Inferior parietal cortex (tissue), 1 donor: ENCODE results near the gene TMEM88.
A peak's percentile ranks its signal among the peaks of the same experiment; 100 is the strongest.
"Not testable (repeated sequence)": the region's sequence is repeated elsewhere in the genome, so short reads cannot be mapped to it uniquely, and the experiment has no call there.

Source experiments
- DNase-seq: peaks from one replicate; pipeline ENCODE4 v3.0.0-alpha.2; 2016; ENCODE audit errors: extremely low spot score

The TMEM88 gene

DNA sequence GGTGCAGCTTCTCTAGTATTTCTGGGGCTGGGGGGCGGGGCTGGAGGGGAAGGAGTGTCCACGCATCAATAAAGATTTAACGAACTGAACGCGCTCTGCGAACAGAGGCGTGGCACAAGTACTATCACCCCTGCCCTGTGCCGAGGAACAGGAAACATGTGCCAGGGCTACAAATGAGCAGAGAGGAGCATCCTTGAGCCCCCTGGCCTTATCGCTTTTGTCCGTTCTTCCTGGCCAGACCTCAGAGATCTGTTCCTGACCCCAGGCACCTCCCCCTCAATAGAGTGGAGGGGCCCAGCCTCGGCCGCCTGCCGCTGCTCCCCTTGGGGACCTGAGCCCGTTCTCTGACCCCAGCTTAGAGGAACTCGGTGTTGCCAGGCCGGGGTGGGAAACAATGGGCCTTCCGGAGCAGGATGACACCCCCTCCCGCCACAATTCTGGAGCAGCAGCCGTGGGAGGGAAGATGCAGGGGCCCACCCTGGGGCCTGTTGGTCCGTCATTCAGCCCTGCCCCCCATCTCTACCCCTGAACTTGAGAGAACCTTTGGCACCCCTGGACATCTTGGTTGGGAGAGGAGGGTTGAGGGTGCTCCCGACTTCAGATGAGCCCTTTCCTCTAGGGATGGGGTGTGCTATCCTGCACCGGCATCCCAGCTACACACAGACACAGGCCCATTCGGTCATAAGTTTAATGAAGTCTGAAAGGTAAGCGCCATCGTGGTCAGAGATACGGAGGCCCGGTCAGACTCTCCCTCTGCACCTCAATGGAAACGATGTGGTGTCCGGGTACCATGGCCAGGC, 1.3 kb downstream of the TMEM88 start:
- no peak for DNase-seq

DNA sequence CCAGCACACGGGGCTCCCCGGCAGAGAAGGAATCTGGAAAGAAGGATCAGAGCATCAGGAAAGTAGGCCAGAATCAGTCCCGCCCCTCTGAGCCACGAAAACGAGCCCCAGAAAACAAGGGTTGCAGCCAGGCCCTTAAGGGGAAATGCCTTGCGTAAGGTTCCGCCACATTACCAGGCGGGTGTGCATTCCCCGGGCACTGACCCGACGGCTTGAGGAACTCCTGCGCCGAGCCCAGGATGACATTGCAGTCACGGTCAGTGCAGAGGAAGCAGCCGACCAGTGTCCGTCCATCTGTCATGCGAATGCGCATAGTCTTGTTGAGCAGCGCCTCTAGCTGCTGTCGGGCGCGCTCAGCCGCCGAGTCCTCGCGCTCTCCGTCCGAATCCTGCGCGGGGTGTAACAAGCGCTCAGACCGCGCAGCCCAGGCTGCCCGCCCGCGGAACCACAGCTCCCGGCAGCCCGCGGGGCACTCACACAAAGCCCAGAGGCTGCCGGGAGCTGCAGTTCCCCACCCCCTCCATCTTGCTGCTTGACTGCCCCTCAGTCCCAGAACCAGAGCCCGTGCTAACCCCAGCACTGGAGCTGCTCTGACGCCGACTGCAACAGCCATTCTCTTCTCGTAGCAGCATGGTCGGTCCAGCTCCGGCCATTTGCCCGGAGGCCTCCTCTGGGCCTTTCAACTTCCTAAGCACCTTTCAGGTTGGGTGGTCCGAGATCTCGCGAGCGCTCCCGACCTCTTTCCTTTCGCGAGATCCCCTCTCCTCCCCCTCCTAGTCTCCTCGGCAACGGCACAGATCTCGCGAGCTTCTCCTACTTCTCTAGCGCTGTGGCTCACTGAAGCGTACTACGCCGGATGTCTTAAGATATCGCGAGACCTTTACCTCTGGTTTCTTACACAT, 2.2 kb downstream of the TMEM88 start, which contains the start of gene NAA38:
NAA38 (minus strand) TSS at position 749 of the 902 bp plus-strand sequence; CDS start at position 653, 96 bp downstream.
- peak; percentile 98 for DNase-seq

DNA sequence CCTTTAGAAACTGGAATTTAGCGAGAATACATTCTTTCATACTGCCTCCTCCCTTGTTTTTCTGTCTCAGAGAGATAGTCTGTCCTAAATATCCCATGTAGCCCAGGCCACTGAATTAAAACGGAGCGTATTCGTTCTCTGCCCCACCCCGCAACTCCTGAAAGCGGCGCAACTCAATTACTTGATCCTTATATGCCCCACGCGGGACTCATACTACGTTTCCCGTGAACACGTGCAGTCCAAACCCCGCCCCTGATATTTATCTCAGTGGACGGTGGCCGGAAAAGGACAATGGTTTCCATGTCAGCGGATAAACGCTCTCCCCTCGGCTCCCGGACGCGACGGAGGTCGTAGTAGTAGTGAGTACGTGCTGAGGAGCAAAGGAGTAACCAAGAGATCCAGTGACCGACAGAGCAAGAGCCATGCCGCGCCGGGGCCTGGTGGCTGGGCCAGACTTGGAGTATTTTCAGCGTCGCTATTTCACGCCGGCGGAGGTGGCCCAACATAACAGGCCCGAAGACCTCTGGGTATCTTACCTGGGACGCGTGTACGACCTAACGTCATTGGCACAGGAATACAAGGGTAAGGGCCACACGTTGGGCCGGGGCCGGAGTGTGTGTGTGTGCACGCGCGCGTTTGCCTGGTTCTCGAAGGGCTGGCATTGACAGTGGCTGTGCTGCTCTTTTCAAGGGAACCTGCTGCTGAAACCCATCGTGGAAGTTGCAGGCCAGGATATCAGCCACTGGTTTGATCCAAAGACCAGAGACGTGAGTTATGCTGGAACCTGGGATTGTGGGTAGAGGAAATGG, 3.1 kb downstream of the TMEM88 start, which contains the start of gene CYB5D1:
CYB5D1 (plus strand) TSS at position 291 of the 809 bp plus-strand sequence; CDS start at position 423, 132 bp downstream.
- DNase-seq: peak; percentile 97

DNA sequence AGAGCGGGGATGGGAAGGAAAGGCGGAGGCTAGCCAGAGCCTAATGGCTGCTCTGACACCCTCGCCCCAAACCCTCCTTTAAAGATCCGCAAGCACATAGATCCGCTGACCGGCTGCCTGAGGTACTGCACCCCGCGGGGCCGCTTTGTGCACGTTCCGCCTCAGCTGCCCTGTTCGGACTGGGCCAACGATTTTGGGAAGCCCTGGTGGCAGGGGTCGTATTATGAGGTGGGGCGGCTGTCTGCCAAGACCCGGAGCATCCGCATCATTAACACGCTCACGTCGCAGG, 3.6 kb downstream of the TMEM88 start:
- no peak for DNase-seq

DNA sequence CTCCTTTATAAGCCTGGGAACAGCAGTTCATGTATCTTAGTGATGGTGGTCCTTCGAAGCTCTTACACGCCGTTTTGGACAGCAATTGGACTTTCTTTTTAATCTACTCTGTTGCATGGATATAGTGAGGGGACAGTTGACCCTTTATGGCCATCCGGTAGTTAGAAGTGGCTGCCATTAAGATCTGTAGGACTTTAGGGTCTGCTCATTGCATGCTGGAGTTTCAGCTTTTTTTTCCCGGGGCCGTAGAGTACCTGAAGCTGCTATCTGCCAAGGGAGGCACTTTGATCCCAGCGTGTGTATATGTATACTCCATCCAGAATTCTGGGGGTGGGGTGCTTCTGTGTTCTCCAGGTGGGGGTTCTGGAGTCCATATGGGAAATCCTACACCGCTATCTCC, 4.2 kb downstream of the TMEM88 start:
- DNase-seq: no peak

DNA sequence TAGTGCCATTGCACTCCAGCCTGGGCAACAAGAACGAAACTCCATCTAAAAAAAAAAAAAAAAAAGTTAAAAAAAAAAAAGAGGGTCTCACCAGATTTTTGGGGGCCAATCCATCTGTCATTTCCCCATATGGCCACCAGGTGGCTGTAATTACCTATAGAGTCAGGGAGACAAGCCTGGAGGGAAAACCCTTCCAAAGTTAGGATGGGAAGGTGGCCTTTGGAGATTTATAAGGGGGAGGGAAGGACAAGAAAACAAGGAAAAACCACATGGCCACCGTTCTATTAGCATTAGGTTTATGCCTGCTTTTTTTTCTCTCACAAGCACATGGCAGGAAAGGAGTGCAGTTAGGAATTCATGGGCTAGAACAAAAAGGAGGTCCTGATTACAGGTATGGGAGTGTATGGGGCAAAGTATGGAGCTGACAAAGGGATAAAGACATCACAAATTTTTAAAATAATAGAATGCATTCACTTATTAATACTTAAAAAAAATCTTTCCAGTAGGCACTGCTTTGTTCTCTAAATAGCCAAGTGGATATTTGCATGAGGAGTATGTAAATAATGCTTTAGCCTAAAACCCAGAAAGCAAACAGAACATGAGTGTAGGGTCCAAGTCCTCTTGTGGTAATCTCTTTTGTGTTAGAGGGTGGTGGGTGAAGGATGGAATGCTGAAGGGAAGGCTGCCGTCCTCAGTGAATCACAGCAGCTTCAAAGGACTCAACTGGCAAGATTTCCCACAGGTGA, 8.0 kb downstream of the TMEM88 start:
- DNase-seq: peak; percentile 85

DNA sequence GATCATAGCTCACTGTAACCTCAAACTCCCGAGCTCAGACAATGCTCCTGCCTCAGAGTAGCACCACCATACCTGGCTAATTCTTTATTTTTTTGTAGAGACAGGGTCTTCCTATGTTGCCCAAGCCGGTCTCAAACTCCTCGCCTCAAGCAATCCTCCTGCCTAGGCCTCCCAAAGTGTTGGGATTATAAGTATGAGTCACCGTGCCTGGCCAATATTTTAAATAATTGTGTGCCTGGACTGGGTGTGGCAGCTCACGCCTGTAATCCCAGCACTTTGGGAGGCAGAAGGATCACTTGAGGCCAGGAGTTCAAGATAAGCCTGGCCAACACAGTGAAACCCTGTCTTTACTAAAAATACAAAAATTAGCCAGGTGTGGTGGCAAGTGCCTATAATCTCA, 9.5 kb downstream of the TMEM88 start:
- DNase-seq: not testable (repeated sequence)

DNA sequence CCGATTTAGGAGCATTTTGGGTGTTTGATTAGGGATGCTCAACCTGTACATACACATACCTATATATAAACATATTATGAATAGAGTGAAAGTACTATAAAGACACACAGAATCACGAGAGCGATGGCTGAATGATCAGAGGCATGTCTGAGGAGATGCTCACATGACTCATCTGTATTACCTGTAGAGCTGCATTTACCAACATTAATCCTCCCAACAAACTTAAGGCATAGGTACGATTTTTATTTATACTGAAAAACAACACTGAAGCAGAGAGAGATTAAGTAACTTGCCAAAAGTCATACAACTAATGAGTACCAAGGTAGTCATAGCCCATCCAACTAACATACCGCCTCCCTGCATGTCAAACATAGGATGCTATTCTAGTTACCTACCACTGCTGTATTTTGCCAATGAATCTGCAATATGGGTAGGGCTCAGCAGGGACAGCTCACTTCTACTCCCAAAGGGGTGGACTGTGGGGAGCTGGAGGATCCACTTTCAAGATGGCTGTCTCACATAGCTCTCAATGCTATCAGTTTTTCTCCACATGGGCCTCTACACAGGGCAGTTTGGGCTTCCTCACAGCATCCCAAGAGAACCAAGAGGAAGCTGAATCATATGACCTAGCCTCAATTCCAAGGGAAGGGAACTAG, 10.3 kb downstream of the TMEM88 start:
- DNase-seq: no peak

DNA sequence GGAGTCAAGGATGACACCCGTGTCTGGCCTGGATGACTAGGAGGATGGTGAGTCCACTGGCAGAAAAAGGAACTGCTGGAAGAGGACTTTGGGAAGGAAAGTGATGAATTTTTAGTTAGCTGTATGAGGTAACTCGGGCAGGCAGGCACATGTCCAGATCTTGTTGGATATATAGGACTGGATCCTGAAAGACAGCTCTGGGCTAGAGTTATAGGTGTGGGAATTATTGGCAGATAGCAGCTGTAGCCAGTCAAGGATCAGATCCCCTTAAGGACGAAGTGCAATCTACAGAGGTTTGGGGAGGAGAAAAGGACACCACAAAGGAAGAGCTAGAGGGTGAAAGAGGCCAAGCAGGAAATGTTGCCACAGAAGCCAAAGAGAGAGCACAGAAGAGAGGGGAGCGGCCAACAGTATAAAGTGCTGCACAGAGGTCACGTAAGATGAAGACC, 13.0 kb downstream of the TMEM88 start:
- DNase-seq: no peak

DNA sequence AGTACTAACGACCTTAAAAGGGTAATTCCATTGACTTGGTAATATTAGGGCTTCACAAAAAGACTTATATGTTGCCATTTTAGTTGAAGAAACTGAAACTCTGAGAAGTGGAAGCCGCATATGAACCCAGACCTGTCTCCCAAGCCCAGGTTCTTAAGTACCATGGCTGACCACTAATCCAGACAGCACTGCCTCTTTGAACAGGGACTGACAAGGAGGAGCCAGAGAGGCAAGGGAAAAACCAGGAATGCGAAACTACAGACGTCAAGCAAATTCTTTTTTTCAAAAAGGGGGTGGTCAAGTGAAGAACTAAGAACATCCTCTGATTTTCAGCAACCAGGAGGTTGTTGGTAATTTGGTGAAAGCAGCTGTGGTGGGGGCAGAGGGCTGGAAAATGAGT, 18.2 kb downstream of the TMEM88 start:
- no peak for DNase-seq

DNA sequence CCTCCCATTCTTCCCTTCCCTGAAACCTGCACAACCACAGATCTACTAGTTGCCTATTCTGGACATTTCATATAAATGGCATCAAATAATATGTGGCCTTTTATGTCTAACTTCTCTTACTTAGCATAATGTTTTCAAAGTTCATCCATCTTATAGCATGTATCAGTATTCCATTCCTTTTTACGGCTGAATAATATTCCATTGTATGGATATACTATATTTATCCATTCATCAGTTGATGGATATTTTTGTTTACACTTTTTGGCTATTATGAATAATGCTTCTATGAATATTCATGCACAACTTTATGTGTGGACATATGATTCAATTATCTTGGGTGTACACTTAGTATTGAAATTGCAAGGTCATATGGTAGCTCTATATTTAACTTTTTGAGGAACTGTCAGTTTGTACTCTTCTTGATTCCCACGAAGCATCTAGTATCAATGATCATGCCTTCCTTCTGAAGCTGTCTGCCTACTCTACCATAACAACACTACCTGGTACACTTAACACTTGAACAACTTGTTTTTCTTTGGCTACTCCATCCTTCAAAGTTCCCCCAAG, 21.0 kb downstream of the TMEM88 start:
- no peak for DNase-seq

DNA sequence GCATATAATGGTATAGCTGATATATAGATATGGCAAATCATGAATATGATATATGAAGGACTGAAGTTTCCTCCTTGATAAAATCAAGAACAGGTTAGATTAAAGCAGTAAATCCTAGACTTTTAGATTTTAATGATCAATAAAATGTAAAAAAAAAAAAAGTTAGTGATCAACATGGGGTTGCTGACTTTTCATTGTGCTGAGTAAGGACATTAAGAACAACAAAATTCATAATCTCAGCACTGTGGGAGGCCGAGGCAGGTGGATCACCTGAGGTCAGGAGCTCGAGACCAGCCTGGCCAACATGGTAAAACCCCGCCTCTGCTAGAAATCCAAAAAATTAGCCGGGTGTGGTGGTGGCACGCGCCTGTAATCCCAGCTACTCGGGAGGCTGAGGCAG, 23.4 kb downstream of the TMEM88 start:
- DNase-seq: no peak

DNA sequence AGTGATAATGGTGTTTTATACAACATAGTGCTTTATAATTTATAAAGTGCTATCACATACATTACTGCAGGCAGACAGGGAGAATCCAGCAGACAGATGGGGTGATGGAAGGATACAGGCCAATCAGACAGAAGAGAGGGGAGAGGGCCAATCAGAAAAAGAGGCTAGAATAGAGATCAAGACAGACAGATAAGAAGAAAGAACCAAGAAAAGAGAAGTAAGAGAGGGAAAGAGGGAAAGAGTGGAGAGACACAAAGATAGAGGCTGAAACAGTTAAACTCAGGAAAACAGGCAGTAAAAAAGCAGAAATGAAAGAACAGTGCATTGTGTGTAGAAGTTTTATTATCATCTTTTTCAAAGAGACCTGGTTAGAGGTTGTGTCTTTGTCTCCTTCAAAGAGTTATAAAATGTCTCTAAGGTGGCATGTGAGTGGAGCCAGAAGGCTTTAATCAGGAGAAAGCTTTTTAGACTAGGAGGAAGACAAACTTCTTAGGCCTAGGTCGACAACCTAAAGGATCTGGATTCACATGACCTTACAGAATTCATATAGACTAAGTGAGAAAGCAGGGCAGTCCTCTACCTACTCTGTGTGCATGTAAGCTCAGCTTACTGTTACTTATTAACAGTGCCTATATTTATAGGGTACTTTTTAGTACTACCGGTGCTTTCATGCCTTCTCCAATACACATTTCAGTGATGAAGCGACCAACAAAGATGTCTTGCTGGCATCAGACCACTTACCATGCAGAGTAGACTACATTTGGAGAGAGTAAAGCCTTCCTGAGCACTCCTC, 25.4 kb downstream of the TMEM88 start:
- no peak for DNase-seq

DNA sequence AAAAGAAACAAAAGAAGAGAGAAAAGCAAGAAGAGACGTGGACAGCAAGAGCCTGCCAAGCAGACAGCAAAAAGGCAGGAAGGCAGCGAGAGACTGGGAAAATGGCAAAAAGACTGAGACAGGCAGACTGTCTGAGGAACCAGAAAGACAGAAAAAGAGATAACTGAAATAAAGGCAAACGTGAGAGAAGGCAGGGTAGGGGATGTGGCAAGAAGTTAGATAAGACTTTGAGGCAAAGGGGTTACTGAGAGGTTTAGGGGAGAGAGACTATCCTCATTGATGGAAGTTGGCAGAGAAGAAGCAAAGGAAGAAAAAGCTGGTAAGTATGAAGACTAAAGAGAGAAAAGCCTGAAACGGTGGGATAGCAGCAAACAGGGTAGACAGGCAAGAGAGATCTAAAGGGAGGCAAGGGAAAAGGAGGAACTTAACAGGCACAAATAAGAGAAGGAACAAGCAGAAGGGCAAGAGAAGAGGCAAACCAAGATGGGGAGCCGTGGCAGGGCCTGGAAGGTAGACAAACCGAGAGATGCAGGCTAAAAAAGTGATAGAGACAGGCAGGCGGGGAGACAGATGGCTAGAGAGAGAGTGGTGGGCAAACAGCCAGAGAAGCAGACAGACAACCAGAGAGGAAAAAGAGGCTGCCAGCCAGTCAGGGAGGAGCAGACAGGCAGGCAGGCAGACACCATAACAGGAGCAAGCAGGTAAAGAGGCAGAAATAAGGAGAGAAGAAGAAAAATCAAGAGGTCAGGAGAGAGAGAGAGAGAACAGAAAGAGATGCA, 26.6 kb downstream of the TMEM88 start:
- DNase-seq: peak; percentile 15

DNA sequence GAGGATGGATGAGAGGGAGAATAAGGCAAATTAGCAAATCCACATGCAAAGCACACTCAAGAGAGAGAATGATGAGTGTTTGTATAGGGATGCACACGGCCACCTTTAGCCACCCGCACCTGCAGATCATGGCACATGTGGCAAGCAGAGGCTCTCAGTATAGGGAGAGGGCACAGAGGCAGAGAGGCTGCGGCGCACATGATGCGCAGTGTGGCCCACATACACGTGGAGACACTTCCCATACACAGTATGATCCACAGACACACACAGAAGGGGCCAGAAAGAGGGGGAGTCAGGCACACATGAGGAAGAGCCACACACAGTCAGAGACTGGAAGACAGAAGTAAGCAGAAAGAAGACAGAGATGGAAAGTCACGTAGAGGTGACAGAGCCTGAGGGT, 27.2 kb downstream of the TMEM88 start:
- DNase-seq: peak; percentile 4

DNA sequence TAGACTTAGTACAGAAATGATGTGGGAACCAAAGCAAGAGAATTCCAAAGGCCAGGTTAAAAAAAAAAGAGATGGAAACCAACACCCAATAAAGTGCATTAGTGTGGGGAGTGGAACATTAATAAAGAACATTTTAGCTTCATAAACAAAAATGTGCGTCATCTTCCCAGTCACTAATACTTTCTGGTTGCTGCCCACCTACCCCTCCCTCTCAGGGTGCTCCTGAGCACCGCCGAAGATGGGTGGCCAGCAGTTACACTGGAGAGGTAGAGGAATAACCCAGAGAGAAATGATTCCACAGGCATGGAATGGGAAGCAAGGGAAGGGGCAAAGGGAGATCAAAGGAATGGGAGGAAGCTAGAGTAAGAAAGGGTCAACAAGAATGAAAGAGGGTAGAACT, 27.8 kb downstream of the TMEM88 start:
- no peak for DNase-seq

DNA sequence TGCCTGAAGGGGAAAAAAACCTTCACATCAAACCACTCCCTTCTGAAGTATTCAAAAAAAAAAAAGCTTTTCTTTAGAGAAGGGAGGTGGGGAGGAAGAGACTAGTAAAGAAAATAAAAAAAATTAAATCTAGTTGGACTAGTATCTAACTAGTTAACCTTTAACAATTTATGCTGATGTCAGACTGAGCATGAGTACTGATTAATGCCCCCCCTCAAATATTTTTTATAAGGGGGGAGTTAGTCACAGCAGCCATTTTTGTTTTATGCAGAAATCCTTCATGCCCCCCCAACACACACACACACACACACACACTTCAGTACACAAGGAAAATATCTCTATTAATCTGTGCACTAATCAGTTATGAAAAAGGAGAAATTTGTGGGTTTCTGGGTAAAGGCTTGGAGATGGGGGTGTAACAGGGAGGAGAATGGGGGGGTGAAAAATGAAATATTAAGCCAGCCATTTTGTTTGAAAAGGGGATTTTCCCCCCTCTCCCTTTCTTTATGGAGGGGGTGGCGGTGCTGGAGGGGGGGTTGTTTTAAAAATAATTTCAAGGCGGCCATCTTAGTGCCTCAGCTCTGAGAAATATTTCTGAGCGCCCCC, 29.0 kb downstream of the TMEM88 start:
- no peak for DNase-seq
